IPS DF 6.9 (cell line): ENCODE data around the gene GLI3.

Experiments used
- DNase-seq: peaks from one replicate; pipeline ENCODE4 v3.0.0-alpha.2; 2013; ENCODE audit warnings: low read depth, low spot score
- H3K27ac ChIP-seq: one replicate; pipeline ENCODE4 v1.5.1; 2013; ENCODE audit warnings: low read length, control low read depth
- H3K27me3 ChIP-seq: 2 replicates; pipeline ENCODE4 v1.6.1; 2013; ENCODE audit warnings: mild to moderate bottlenecking, low read length; ENCODE audit not compliant: control insufficient read depth, insufficient read depth
- H3K36me3 ChIP-seq: 2 replicates; pipeline ENCODE4 v1.6.1; 2013; ENCODE audit warnings: low read length; ENCODE audit not compliant: control insufficient read depth, insufficient read depth
- H3K4me1 ChIP-seq: 2 replicates; pipeline ENCODE4 v1.6.1; 2013; ENCODE audit warnings: low read length; ENCODE audit not compliant: control insufficient read depth, insufficient read depth
- H3K4me3 ChIP-seq: 2 replicates; pipeline ENCODE4 v1.5.1; 2013; ENCODE audit warnings: mild to moderate bottlenecking, low read length
- H3K9me3 ChIP-seq: 2 replicates; pipeline ENCODE4 v1.6.1; 2013; ENCODE audit warnings: low read length, inconsistent platforms; ENCODE audit not compliant: control insufficient read depth, insufficient read depth
- WGBS: extraction: QIAGEN DNeasy Blood & Tissue Kit; methylation state at CpG from one replicate; pipeline ENCODE4 v1.1.7; 2013; ENCODE audit warnings: mixed read lengths, missing lambda C conversion rate; ENCODE audit not compliant: insufficient read length, insufficient coverage; 5-methylcytosine and 5-hydroxymethylcytosine counted together

The GLI3 gene

GRCh38 chr7:41977661-41978060 lies 259.3 kb downstream of the GLI3 start:
- DNase-seq, result no peak
- Histone ChIP-seq H3K36me3 (no peaks in the 10 kb centered on the region), H3K9me3 (no peaks in the 10 kb centered on the region), H3K4me3 (no peak overlapping the region), H3K27me3 (no peaks in the 10 kb centered on the region), H3K27ac (no peak overlapping the region), H3K4me1 (peaks cover 1% of the 10 kb centered on the region; the same call in 1 of the 2 replicates)
- no CpG with 5 or more reads among the region's 3 CpGs for WGBS

DNA sequence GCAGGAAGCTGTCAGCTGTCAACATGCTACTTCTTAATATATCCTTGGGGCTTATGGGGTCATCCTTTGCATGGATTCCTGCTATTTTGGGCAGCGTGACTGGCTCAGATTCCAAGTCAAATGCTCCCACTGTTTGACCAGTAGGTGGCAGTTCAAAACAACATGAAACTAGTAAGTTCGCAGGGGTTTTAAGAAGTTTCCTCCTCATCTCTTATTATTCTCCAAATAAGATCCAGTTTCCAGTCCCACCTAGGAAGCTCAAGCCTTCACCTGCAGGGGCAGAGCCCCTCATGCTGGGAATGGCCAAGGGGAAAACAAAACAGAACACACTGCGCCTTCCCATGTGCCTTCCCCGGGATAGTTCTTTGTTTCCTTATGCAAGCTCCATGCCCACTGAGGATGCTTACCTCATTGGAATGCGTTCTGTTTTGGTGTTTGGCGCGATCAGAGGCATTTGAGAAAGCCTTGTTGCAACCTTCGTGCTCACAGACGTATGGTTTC lies 259.8 kb downstream of the GLI3 start:
- WGBS, result no CpG with 5 or more reads among the region's 9 CpGs
- H3K4me1 ChIP-seq, result peaks cover 1% of the 10 kb centered on the region; the same call in 1 of the 2 replicates

GRCh38 chr7:41976411-41976810 lies 260.6 kb downstream of the GLI3 start:
- Histone ChIP-seq H3K4me3 (no peak overlapping the region), H3K27me3 (no peaks in the 10 kb centered on the region), H3K4me1 (peaks cover 1% of the 10 kb centered on the region; the same call in 1 of the 2 replicates), H3K9me3 (no peaks in the 10 kb centered on the region), H3K27ac (no peak overlapping the region), H3K36me3 (no peaks in the 10 kb centered on the region)
- WGBS, result no CpG with 5 or more reads among the region's 2 CpGs
- DNase-seq, result no peak

More for the DNA sequence above, 259.8 kb downstream of the GLI3 start:
- H3K27ac ChIP-seq, result no peak overlapping the region
- peak; percentile 11 for DNase-seq
- no peaks in the 10 kb centered on the region for H3K36me3 ChIP-seq
- no peak overlapping the region for H3K4me3 ChIP-seq
- no peaks in the 10 kb centered on the region for H3K27me3 ChIP-seq
- no peaks in the 10 kb centered on the region for H3K9me3 ChIP-seq

GRCh38 chr7:41975849-41976248 lies 261.2 kb downstream of the GLI3 start:
- H3K27ac ChIP-seq, result no peak overlapping the region
- no peak for DNase-seq
- peaks cover 1% of the 10 kb centered on the region; the same call in 1 of the 2 replicates for H3K4me1 ChIP-seq
- no peaks in the 10 kb centered on the region for H3K9me3 ChIP-seq
- H3K27me3 ChIP-seq, result no peaks in the 10 kb centered on the region
- H3K36me3 ChIP-seq, result no peaks in the 10 kb centered on the region
- no peak overlapping the region for H3K4me3 ChIP-seq

- Histone ChIP-seq H3K4me1 (peaks cover 1% of the 10 kb centered on the region; the same call in 1 of the 2 replicates), H3K27me3 (no peaks in the 10 kb centered on the region), H3K9me3 (no peaks in the 10 kb centered on the region), H3K36me3 (no peaks in the 10 kb centered on the region), H3K27ac (no peak overlapping the region), H3K4me3 (no peak overlapping the region)
- WGBS, result no CpG with 5 or more reads among the region's 4 CpGs
- no peak for DNase-seq
Observed at GRCh38 chr7:41974870-41975557, 262.0 kb downstream of the GLI3 start.

DNA sequence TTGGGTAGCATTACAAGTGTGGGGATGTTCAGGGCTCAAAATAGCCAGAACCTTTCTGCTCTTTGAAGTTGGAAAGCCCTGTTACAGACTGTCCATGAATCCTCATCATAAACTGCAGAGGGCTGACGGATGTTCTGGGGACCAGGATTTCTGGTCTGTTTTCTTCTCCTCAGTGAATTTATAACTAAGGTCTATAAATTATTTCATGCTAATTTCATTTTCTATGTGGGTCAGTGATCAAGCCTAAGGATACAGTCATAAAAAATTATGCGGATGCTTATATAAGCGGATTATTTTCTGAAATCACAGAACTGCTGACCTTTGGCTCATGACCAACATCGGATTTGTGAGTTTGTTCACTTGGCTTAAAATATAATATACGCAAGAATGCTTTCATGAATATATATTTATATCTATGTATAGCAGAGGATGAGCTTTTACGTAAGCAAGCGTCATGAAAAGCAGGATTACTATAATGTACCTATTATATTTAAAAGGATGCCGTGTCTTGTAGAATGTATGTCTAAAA lies 263.7 kb downstream of the GLI3 start:
- no CpG with 5 or more reads among the region's 8 CpGs for WGBS
- H3K4me1 ChIP-seq, result peaks cover 1% of the 10 kb centered on the region; the same call in 1 of the 2 replicates
- no peak overlapping the region for H3K4me3 ChIP-seq
- no peaks in the 10 kb centered on the region for H3K27me3 ChIP-seq
- no peak overlapping the region for H3K27ac ChIP-seq
- H3K9me3 ChIP-seq, result no peaks in the 10 kb centered on the region
- H3K36me3 ChIP-seq, result no peaks in the 10 kb centered on the region
- DNase-seq, result no peak

GRCh38 chr7:41972776-41973175 lies 264.2 kb downstream of the GLI3 start:
- no peak overlapping the region for H3K27ac ChIP-seq
- no CpG with 5 or more reads among the region's 4 CpGs for WGBS
- no peak overlapping the region for H3K4me3 ChIP-seq
- no peaks in the 10 kb centered on the region for H3K27me3 ChIP-seq
- H3K4me1 ChIP-seq, result peaks cover 1% of the 10 kb centered on the region; the same call in 1 of the 2 replicates
- no peak for DNase-seq
- H3K36me3 ChIP-seq, result no peaks in the 10 kb centered on the region
- H3K9me3 ChIP-seq, result no peaks in the 10 kb centered on the region

DNA sequence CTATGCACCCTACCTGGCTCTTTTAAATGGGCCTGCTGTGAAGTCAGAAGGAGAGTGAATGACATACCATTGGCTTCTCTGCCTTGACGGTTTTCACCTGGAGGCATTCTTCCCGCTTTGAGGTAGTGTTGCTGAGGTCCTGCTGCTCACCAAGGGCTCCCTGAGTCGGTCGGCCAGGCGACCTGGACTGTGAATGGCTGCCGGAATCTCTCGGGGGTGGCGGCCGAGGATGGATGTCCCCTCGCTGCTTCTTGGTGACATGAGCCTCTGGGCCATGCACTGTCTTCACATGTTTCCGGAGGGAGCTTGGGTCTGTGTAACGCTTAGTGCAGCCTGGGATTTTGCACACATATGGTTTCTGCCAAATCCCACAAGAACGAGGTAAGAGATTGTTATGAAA lies 264.7 kb downstream of the GLI3 start:
- Histone ChIP-seq H3K27me3 (no peaks in the 10 kb centered on the region), H3K36me3 (no peaks in the 10 kb centered on the region), H3K4me3 (no peak overlapping the region), H3K27ac (no peak overlapping the region), H3K4me1 (peaks cover under 1% of the 10 kb centered on the region; the same call in 1 of the 2 replicates), H3K9me3 (no peaks in the 10 kb centered on the region)
- no peak for DNase-seq
- no CpG with 5 or more reads among the region's 13 CpGs for WGBS

- DNase-seq, result no peak
- Histone ChIP-seq H3K36me3 (no peaks in the 10 kb centered on the region), H3K4me3 (no peak overlapping the region), H3K9me3 (no peaks in the 10 kb centered on the region), H3K27me3 (no peaks in the 10 kb centered on the region), H3K4me1 (no peaks in the 10 kb centered on the region), H3K27ac (no peak overlapping the region)
- WGBS, result no CpG with 5 or more reads among the region's 9 CpGs
Observed at GRCh38 chr7:41971640-41972187, 265.3 kb downstream of the GLI3 start.

GRCh38 chr7:41970941-41971340 lies 266.1 kb downstream of the GLI3 start:
- Histone ChIP-seq H3K4me1 (no peaks in the 10 kb centered on the region), H3K9me3 (no peaks in the 10 kb centered on the region), H3K27me3 (no peaks in the 10 kb centered on the region), H3K27ac (no peak overlapping the region), H3K36me3 (peaks cover 3% of the 10 kb centered on the region; the same call in 1 of the 2 replicates), H3K4me3 (no peak overlapping the region)
- WGBS, result no CpG with 5 or more reads among the region's 5 CpGs
- DNase-seq, result no peak
